T-helper 9 cell (primary cell): ENCODE results near the gene GINS2.

ENCODE experiments used
- DNase-seq: peaks from one replicate; pipeline ENCODE4 v3.0.0-alpha.2; 2020

The GINS2 gene

DNA sequence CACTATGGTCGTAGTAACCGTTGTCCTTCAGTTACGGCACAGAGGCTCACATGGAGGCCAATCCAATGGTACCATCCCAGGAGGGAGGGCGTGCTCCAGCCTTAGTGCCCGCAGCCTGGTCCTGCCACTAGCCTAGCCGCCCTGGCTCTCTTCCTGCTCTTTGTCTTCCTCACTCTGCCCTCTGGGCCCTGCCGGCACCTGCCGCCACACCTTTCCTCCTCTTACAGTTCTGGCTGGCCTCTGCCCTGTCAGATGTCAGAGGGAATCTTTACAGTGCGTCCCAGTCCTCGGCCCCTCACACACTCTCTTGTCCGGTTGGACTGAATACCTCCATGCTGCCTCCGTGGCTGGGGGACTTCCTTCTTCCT lies 23.4 kb downstream of the GINS2 start:
- DNase-seq: no peak

DNA sequence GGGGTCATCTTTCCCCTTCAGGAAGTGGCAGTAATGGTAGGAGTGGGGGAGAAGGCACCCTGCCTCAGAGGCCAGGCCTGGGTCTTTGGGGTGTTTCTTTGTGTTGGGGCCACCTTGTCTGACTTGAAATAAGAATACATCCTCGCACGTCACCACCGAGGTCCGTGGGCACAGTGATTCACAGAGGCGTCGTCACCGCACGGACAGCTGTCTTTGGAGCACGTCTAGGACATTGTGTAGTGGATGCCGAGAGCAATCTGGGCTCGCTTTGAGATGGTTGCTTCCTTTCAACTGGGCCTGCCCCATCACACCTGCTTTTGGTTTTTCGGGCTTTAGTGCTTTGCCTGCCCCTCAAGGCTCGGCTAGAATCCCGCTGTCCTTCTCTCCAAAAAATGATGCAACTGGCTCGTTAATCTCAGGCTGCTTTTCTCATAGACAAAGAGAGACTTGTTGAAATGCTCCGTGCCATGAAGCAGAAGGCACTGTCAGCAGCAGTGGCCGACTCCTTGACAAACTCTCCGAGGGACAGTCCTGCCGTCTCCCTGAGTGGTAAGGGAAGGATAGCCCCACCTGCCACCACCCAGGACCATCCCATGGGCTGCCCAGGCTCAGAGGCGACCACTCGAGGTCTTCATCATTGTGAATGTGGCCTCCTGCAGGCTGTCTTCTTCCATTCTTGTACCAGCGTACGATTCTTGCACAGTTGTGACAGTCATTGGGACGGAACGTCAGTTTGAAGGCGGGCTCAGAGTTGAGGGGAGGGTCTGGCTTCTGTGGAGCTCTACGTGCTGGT lies 24.0 kb downstream of the GINS2 start:
- DNase-seq: no peak

DNA sequence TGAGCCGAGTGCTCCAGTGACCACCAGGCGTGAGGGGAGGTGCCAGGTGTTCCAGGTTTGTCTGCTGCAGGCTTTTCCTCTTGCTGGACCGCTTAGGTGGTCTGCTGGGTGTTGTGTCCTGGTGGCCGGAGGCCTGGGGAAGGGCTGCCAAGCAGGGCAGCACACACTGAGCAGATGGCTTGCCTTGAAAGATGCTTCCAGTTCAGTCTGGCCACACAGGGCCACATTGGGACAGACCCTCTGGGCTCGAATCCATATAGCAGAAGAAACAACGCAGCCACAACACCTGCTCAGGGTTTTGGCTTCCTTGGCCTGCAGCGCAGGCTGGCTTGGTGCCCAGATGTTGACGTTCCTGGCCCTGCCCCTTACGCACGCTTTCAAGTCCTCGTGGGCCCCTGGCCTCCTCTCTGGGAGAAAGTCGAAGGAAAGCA lies 24.8 kb downstream of the GINS2 start:
- DNase-seq: no peak

DNA sequence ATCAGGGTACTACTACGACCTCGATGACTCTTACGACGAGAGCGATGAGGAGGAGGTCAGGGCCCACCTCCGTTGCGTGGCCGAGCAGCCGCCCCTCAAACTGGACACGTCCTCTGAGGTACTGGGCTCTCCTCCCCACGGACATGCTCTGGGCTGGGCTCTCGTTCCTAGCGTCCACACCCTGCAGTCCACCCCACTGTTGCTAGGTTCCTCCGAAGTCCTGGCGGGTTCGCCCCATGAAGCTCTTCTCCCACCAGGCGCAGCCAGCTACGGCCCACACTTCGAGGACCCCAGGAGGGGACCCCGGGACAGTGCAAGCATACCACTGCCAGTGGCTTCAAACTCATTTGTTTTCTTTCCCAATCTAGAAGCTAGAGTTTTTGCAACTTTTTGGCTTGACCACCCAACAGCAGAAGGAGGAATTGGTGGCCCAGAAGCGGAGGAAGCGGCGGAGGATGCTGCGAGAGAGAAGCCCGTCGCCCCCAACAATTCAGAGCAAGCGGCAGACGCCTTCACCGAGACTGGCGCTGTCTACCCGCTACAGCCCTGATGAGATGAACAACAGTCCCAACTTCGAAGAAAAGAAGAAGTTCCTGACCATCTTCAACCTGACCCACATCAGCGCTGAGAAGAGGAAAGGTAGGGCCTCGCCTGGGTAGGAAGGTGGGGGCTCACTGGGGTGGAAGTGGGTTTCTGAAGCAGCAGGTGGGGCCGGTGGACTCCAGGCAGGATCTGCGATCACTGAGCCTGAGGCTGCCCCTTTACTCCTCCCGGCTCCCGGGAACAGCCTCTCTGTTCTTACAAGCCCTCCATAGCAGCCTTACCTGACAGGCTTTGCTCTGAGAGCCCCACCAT lies 25.6 kb downstream of the GINS2 start:
- DNase-seq: no peak

DNA sequence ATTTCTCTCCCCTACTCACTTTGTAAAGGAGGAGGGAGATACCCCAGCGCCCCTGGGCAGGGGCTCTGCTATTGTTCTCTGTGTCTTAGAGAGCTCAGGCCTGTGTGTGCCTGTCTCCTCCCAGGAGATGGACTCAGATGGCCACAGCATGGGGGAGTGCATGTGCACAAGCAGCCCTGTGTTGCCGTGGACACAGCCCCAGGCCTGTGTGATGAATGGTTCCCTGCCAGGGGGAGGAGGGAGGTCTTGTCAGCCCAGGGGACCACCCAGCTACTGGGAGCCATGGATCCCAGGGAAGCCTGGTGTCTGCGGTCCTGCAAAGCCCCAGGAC lies 26.3 kb downstream of the GINS2 start:
- DNase-seq: no peak

DNA sequence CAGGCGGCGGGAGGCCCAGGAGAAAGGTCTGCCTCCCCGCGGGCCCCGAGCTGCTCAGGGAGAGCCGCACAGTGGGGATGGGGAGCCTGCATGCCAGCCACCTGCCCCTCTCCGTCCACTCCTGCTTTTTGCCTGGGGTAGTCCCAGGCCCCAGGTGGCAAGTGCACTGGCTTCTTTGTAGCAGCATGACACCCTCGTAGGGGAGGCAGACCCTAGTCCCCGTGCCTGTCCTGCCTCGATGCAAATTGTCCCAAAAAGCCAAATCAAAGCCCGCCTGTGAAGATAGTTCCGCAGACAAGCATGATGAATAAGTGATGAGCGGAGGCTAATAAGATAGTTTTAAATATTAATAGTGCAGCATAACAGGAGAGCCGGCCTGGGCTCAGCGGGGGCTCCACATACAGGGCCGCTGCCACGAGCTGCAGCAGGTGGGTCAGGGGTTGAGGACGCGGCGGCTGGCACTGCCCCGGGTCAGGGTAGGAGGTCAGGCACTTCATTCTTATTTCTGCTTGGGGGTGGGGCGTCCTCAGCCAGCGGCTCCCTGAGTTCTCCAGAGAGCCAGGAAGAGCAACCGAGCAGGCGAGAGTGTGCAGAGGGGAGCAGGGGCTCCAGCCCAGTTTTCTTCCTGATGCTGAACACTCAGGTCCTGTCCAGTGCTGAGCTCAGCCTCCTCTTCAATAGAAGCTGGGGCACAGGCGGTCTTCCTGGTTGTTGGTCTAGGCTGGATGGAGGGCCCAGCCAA lies 26.8 kb downstream of the GINS2 start:
- DNase-seq: no peak

DNA sequence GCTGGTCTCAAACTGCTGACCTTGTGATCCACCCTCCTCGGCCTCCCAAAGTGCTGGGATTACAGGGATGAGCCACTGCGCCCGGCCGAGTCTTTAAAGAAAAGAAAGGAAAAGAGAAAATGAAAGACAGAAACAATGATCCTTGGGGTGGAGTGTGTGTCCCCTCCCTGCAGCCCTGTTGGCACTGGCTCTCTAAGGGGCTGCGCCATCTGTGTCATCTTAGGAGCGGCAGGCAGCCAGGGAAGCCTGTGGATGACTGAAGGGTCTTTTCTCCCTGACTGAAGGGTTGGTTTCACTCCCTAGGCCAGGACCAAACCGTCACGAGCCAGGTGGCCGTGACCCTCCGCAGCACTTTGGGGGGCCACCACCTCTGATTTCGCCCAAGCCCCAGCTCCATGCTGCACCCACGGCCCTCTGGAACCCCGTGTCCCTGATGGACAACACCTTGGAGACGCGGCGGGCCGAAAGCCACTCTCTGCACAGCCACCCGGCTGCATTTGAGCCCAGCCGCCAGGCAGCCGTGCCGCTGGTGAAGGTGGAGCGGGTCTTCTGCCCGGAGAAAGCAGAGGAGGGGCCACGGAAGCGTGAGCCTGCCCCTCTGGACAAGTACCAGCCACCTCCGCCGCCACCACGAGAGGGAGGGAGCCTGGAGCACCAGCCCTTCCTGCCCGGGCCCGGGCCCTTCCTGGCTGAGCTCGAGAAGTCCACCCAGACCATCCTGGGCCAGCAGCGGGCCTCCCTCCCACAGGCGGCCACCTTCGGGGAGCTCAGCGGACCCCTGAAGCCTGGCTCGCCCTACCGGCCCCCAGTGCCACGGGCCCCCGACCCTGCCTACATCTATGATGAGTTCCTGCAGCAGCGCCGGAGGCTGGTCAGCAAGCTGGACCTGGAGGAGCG lies 27.7 kb downstream of the GINS2 start:
- no peak for DNase-seq

DNA sequence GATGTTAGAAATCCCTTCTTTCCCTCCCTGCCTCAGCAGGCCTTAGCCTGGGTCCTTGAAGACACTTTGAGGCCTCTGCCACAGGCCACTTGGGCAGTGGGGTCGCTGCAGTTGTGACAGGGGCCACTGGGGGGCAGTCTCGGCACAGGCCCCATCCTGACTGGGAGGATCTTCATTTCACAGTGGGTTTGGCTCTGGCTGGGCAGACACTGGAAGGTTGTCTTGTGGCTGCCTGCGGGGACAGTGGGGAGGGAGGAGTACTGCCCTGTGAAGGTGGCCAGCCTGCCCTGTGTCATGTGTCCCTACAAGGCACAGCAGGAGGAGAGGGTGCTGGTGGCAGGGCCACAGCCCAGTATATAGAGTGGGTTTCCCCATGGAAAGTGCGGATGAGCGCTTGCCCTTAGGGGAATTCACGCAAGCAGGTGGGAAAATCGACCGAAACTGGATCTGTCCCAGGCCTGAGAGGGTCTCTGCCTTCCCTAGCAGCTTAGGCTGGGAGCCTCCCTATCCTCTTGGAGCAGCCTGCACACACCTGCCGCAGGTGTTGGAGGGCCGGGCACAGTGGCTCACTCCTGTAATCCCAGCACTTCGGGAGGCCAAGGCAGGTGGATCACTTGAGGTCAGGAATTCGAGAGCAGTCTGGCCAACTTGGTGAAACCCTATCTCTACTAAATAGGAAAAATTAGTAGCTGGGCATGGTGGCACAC lies 28.8 kb downstream of the GINS2 start:
- DNase-seq: peak; percentile 48

DNA sequence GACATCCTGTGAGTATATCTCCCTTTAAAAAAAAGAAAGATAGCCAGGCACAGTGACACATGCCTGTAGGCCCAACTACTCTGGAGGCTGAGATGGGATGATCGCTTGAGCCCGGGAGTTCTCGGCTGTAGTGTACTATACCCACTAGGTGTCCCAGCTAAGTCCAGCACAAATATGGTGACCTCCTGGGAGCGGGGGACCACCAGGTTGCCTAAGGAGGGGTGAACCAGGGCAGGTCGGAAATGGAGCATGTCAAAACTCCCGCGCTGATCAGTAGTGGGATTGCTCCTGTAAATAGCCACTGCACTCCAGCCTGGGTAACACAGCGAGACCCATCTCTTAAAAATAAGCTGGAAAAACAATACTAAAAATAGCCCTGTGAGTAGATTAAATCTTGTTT lies 29.4 kb downstream of the GINS2 start:
- no peak for DNase-seq

DNA sequence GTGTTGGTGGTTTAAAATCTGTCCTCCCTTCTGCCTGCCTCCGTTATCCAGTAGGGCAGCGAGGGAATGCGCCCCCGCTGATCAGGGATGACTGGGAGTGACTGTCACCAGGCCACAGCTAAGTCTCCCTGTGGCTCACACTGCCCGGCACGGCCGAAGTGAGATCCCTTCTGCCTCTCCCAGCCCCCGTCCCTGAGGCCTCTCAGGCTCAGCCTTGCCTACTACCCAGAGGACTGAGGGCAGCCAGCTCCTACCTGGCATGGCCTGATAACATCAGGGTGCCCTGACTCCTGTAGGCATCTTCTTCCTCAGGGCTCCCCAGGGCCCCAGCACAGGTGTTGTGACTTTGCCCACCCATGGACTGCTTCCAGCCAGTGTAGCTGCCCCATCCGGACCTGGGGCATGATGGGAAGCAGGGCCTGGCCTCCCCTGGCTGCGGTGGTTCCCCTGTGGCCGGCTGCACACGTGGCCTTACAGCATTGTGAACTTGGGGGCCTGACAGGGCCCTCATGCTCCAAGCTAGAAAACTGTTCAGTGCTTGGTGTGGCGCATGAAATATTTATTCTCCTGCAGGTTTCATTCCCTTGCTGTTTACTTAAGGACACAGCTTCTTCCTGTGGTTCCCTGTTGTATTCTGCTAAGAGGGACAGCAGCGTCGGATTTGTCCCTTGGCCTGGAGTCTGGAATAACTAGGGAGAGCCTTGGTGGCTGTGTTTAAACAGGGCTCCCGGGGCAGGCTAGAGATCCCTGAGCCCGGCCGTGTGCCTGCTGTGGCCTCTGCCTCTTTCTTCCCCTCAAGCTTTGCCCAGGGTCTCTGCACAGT lies 30.0 kb downstream of the GINS2 start:
- DNase-seq: no peak

DNA sequence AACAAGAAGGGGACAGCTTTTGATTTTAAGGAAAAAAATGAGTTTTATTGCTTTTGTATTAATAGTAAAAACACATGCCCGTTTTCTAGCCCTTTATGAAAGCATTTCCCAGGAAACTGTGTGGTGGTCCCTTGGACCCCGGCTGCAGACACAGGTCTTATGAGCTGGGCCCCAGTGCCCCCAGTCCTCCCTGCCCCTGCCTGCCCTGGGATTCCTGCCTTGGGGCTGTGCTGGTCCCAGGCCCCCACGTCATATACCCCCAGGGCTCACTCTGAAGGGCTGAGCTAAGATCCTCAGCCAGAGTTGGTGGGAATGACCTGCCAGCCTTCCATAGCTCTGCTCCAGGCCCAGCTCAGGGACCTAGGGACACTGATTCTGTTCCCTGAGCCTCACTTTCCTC lies 30.8 kb downstream of the GINS2 start:
- no peak for DNase-seq

DNA sequence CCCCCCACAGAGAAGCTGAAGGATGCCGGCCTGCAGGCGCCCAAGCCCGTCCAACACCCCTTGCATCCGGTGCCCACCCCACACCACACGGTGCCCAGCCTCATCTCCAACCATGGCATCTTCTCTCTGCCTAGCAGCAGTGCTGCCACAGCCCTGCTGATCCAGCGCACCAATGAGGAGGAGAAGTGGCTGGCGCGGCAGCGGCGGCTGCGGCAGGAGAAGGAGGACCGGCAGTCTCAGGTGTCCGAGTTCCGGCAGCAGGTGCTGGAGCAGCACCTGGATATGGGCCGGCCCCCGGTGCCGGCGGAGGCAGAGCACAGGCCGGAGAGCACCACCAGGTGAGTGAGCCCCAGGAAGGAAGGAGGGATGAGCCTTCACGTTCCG lies 31.5 kb downstream of the GINS2 start:
- DNase-seq: no peak

DNA sequence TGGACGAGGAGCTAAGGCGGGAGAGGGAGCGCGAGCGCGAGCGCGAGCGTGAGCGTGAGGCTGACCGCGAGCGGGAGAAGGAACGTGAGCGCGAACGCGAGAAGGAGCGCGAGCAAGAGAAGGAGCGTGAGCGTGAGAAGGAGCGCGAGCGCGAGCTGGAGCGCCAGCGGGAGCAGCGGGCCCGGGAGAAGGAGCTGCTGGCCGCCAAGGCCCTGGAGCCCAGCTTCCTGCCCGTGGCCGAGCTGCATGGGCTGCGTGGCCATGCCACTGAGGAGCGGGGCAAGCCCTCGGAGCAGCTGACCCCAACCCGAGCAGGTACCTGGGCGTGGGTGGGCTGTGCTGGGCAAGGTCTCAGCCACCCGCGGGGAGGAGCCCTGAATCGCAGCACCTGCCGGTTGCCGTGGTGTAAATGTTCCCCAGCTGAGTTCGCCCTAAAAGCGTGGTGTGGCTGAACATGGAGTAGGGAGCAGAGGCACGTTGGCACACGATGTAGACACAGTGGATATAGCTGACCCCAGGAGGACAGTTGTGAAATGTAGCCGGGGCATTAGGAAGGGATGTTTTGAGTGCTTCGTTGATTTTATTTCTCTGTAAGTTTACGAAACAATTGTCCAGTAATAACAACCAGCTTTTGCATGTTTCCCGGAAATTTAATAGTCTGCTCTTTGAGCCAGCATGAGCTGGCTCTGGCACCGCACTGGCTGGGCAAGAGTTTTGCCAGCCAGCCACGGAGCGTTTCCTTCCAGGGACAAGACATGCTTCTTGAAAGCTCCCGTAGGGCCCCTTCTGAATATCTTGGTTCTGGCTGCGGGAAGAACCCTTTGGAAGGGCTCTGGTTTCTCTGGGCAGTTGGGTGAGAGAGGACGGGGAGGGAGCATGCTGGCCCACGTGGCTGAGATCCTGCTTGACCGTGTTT lies 32.1 kb downstream of the GINS2 start:
- no peak for DNase-seq

DNA sequence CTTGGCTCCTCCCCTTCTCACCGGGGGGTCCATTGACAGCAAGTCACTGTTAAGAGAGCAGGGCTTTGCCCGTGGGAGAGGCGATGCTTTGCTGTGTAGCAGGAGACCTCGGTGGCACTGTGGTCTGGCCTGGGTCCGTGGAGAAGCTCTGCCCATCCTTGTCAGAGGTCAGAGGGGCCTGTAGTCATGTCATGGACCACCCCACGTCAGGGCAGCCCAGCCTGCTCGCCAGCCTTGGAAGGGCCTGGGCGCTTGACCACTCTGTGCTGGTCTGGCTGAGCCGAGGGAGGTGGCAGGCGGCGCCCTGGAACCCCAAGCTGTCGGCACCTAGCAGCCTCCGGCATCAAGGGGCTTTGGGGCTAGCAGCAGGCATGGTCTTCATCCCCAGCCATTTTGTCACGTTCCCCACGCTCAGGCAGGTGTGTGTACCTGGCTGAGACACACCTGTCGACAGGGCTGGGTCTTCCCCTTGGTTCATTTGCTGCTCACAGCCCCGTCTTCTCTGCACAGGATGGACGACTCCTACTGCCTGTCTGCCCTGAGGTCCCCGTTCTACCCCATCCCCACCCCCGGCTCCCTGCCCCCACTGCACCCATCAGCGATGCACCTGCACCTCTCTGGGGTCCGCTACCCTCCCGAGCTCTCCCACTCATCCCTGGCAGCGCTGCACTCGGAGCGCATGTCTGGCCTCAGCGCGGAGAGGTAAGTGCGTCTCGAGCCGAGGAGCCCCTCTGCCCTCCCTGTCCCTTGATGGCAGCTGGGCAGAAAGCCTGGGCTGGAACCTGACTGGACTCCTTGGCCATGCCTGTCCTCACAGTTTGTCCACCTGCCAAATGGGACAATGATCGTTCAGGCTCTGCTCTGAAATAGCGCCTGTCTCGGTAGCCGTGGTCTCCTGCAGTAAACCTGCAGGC lies 33.3 kb downstream of the GINS2 start:
- no peak for DNase-seq

DNA sequence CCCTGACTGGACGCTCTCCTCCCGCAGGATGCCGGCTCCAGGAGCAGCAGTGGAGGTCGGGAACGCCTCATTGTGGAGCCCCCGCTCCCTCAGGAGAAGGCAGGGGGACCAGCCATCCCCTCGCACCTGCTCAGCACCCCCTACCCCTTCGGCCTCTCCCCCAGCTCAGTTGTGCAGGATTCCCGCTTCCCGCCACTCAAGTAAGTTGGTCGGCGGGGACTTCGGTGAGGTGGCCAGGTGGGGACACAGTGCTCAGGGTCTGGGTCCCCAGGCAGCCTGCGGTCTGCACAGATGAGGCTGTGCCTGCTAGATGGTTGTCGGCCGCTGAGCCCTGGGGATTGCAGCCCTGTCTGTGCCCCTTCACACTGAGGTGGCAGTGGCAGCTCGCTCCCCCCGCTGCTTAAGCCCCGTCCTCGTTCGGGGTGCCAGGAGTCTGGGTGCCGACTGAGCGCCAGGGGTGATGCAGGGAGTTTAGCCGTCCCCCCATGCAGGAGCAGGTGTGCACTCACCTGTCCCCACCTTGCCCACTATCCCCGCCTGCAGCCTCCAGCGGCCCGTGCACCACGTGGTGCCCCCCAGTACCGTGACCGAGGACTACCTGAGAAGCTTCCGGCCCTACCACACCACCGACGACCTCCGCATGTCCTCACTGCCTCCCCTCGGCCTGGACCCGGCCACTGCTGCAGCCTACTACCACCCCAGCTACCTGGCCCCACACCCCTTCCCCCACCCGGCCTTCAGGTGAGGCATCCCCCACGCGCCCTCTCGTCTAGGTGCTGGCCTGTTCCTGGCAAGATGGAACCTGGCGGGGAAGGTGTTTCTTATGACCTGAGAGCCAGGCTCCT lies 34.3 kb downstream of the GINS2 start:
- DNase-seq: no peak

DNA sequence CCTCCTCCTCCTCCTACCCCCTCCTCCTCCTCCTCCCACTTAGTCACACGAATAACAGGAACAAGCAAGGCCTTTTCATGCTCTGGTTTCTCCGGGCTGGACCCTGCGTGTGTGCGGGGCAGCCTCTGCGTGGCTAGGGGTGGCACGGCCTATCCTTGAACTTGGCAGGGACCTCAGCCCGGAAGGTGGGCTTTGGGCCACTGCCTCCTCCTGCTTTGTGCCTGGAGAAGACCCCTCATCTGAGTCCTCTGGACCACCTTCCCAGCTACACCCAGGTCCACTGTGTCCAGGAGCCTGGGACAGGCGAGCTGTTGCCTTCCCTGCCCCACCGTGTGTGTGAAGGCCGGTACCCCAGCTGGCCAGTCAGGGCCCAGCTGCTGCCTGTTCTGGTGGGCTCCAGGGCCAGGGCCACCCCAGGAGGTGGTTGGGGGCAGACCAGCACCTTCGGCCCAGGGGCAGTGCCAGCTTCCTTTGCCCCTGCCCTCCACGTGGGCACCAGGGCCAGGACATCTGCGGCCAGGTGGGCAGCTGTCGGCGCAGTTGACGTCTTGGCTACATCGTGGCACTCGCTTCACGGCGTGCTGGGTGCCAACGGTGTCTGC lies 35.4 kb downstream of the GINS2 start:
- DNase-seq: no peak
